GM19351 (cell line): ENCODE measurements around the gene TMEM174.
"Not testable (repeated sequence)": the region's sequence is repeated elsewhere in the genome, so short reads cannot be mapped to it uniquely, and the experiment has no call there.

Experiments
- ATAC-seq: cut with Tn5 transposase; IDR thresholded peaks from one replicate; pipeline ENCODE4 v1.9.1; 2021; ENCODE audit warnings: mild to moderate bottlenecking, moderate library complexity; ENCODE audit not compliant: unreplicated experiment

Gene TMEM174

DNA sequence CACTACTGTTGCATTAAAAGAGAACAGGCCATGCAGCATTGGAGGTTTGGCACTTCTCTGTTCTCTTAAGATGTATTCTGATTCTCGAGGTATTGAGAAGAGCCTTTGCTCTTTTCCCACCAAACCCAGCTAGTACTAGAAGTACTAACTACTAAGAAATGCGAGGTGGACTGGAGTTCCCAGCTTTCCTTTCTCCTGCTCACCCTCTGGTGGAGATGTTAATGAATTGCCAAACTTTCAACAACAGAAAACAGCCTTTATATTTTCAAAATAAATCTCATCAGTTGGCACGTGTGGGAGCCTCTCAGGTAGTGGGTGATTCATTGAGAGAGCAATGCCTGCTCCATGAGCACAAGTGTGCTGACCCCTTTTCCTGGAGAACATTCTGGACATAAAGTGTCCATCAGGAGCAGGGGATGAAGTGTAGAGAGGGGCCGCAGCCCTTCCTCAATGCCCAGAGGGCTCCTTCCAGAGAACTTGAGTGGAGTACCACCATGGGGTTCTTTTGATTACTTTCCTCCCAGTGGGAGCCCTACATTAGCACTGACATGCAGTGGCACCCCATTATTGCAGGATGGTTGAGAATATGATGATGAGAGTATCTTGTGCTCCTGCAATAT lies 45.7 kb downstream of the TMEM174 start:
- ATAC-seq: no peak

GRCh38 chr5:73219336-73219735 lies 46.3 kb downstream of the TMEM174 start:
- not testable (repeated sequence) for ATAC-seq

DNA sequence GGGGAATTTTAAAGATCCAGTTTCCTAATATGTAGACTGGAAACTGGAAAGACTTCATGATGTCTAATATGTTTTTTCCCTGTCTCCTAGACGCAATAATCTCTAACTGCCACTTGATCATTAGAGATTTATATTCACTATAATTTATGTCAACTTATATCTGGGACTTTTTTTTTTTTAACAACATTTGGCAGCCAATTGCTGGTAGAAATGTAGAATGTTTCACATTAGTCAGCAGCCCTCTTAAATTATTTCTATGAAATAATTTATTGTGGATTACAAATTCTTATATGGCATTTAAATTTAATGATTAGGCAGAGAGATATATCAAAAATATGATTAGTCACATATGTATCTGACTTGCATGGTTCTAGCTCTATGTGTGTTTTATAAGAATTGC lies 48.2 kb downstream of the TMEM174 start:
- ATAC-seq: no peak

- no peak for ATAC-seq
These were observed 48.7 kb downstream of the TMEM174 start for GRCh38 chr5:73221726-73222125.

GRCh38 chr5:73222173-73222572 lies 49.2 kb downstream of the TMEM174 start:
- ATAC-seq: no peak
